ENCODE results near the gene SORCS2.

DNA sequence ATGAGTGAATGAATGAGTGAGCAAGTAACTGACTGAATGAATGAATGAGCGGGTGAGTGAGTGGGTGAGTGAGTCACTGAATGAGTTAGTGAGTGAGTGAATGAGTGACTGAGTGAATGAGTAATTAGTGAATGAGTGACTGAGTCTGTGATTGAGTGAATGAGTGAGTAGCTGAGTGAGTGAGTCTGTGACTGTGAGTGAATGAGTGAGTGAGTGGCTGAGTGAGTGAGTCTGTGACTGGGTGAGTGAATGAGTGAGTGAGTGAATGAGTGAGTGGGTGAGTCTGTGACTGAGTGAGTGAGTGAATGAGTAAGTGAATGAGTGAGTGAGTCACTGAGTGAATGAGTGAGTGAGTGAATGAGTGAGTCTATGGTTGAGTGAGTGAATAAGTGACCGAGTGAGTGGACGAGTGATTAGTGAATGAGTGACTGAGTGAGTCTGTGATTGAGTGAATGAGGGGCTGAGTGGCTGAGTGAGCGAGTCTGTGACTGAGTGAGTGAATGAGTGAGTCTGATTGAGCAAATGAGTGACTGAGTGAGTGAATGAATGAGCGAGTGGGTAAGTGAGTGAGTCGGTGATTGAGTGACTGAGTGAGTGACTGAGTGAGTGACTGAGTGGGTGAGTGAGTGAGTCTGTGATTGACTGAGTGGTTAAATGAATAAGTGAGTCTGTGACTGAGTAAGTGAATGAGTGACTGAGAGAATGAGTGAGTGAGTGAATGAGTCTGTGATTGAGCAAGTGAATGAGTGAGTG, 465.4 kb downstream of the SORCS2 start:
- no peak for TF ChIP-seq YY1 (IDR thresholded peaks at IDR 0.05; ENCODE audit: insufficient read depth, insufficient read length)
- TF ChIP-seq SUZ12 (IDR thresholded peaks at IDR 0.05; ENCODE audit: extremely low read depth, insufficient read depth, insufficient read length) = no peak
- TF ChIP-seq ZNF274 (IDR thresholded peaks at IDR 0.05; ENCODE audit: low read depth, low read length) = no peak
